HepG2 (cell line): Measurements from ENCODE around the gene USF2.

Experiments used
- CTCF ChIP-seq: sonication (generic); formaldehyde crosslinking; IDR thresholded peaks from 2 replicates; pipeline ENCODE4 v1.5.0; 2020; ENCODE audit warnings: mild to moderate bottlenecking, missing genetic modification reagents, moderate library complexity
- KDM1A ChIP-seq: IDR thresholded peaks from 2 replicates; pipeline ENCODE4 v1.6.1; 2016; ENCODE audit warnings: missing compliant biosample characterization
- PAF1 ChIP-seq: IDR thresholded peaks from 2 replicates; pipeline ENCODE4 v1.6.1; 2016; ENCODE audit warnings: missing genetic modification reagents, missing compliant biosample characterization
- RAD21 ChIP-seq: fragments of 450-650 bp; formaldehyde crosslinking; IDR thresholded peaks from 2 replicates; pipeline ENCODE4 v1.5.0; 2020; ENCODE audit warnings: mild to moderate bottlenecking
- SMC3 ChIP-seq: IDR thresholded peaks from 2 replicates; pipeline ENCODE4 v1.6.1; 2011; ENCODE audit warnings: low read length, improper control_type of control experiment
- ZFX ChIP-seq: sonication (generic); formaldehyde crosslinking; IDR thresholded peaks from 2 replicates; pipeline ENCODE4 v1.4.0; 2020; ENCODE audit warnings: mild to moderate bottlenecking, low read depth, missing genetic modification reagents, moderate library complexity

DNA sequence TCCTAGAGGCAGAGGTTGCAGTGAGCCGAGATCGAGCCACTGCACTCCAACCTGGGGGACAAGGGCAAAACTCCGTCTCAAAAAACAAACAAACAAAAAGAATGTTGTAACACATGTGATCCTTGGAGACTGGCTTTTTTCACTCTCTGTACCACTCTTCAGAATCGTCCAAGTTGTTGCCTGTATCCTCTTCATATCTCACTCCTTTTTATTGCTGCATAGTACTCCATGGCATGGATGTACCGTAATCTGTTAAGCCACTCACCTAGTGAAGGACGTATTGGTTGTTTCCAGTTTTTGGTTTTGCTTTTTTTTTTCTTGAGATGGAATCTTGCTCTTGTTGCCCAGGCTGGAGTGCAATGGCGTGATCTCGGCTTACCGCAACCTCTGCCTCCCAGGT is 53.3 kb downstream of the USF2 start:
- TF ChIP-seq CTCF: no peak
- no peak for TF ChIP-seq PAF1
- no peak for TF ChIP-seq RAD21
- no peak for TF ChIP-seq KDM1A (CRISPR knock-in tag)
- no peak for TF ChIP-seq ZFX
- no peak for TF ChIP-seq SMC3
